A549 (cell line): ENCODE data around the gene SNX10. TPM values are rescaled to one million over a fixed set of nuclear protein-coding genes. Genes with fewer than 3 reads are reported as not detected.

Experiments
- ATAC-seq, 2 experiments: fragments of 200-7000 bp in 1 of 2; fragments of >200 bp in 1 of 2; cut with Nextera tagmentation in 1 of 2; cut with Tn5 transposase in 1 of 2; 3 replicates each; pipeline versions ENCODE4 v1.8.0 to v1.9.1; 2018 to 2020; ENCODE audit warnings: mild to moderate bottlenecking in 1 of 2, moderate library complexity in 1 of 2
- CTCF ChIA-PET: fragments of 300-600 bp; sonication (Branson Sonifier 250); formaldehyde crosslinking; extraction: SDS; loops from one replicate; lab custom pipeline; 2021; ENCODE audit warnings: antibody characterized with exemption, inconsistent platforms; lab: Yijun Ruan, JAX
- POLR2A ChIA-PET: fragments of 350-600 bp; formaldehyde crosslinking; extraction: SDS; loops from one replicate; lab custom pipeline; 2021; ENCODE audit warnings: antibody characterized with exemption, inconsistent platforms; lab: Yijun Ruan, JAX
- DNase-seq, 2 experiments: peaks; one replicate each; pipeline versions ENCODE4 v3.0.0 to v3.0.0-alpha.2; 2011 to 2016; ENCODE audit warnings: low read depth in 1 of 2, low spot score in 1 of 2
- FAIRE-seq: peaks from 2 replicates; lab custom pipeline; 2011; peaks lifted over from hg19 to GRCh38; lab: Jason Lieb, UNC
- H3K27ac ChIP-seq, 2 experiments: fragments of >200 bp; sonication (Bioruptor Twin); formaldehyde crosslinking; 3 replicates each; pipeline ENCODE4 v1.5.1; 2016 to 2017
- H3K4me1 ChIP-seq: fragments of >200 bp; sonication (Bioruptor Twin); formaldehyde crosslinking; 3 replicates; pipeline ENCODE4 v1.6.1; 2016
- H3K4me2 ChIP-seq: fragments of >200 bp; sonication (Bioruptor Twin); formaldehyde crosslinking; 3 replicates; pipeline ENCODE4 v1.6.1; 2016
- H3K4me3 ChIP-seq: fragments of >200 bp; sonication (Bioruptor Twin); formaldehyde crosslinking; 3 replicates; pipeline ENCODE4 v1.5.1; 2016
- H3K9me3 ChIP-seq: fragments of >200 bp; sonication (Bioruptor Twin); formaldehyde crosslinking; 3 replicates; pipeline ENCODE4 v1.6.1; 2016
- ATOH8 ChIP-seq: fragments of 250-450 bp; sonication (Bioruptor Pico); IDR thresholded peaks from 2 replicates; pipeline ENCODE4 v1.5.0; 2020; ENCODE audit warnings: low read depth, mild to moderate bottlenecking, moderate library complexity
- CBX2 ChIP-seq: fragments of 200-600 bp; sonication (generic); IDR thresholded peaks from 2 replicates; pipeline ENCODE4 v1.6.1; 2016; ENCODE audit warnings: low read depth, mild to moderate bottlenecking, borderline replicate concordance
- CBX8 ChIP-seq: fragments of 200-600 bp; sonication (generic); IDR thresholded peaks from 2 replicates; pipeline ENCODE4 v1.6.1; 2016
- EHF ChIP-seq: fragments of 250-450 bp; sonication (Bioruptor Pico); IDR thresholded peaks from 2 replicates; pipeline ENCODE4 v1.5.0; 2020; ENCODE audit warnings: mild to moderate bottlenecking
- EHMT2 ChIP-seq: fragments of 200-600 bp; sonication (generic); IDR thresholded peaks from 2 replicates; pipeline ENCODE4 v1.6.1; 2016; ENCODE audit warnings: antibody characterized with exemption, low read depth, mild to moderate bottlenecking, moderate library complexity
- EP300 ChIP-seq, 2 experiments: fragments of >200 bp; sonication (Bioruptor Twin); formaldehyde crosslinking; IDR thresholded peaks; 2 replicates in 1 of 2; 3 replicates in 1 of 2; pipeline ENCODE4 v1.6.1; 2016 to 2017
- FOSL2 ChIP-seq, 2 experiments: fragments of 450-650 bp in 1 of 2; fragments of >200 bp in 1 of 2; sonication (Bioruptor Twin) in 1 of 2; formaldehyde crosslinking; IDR thresholded peaks; 2 replicates each; pipeline versions ENCODE4 v1.5.0 to v1.6.1; 2016 to 2020; ENCODE audit warnings: mild to moderate bottlenecking in 1 of 2, moderate library complexity in 1 of 2
- HEYL ChIP-seq: fragments of 250-450 bp; sonication (Bioruptor Pico); IDR thresholded peaks from 2 replicates; pipeline ENCODE4 v1.8.0; 2021; ENCODE audit warnings: mild to moderate bottlenecking, moderate library complexity
- HOXA7 ChIP-seq: fragments of 250-450 bp; sonication (Bioruptor Pico); IDR thresholded peaks from 2 replicates; pipeline ENCODE4 v1.5.0; 2020; ENCODE audit warnings: mild to moderate bottlenecking, moderate library complexity
- JUN ChIP-seq, 2 experiments: fragments of >200 bp; sonication (Bioruptor Twin); formaldehyde crosslinking; IDR thresholded peaks; 2 replicates in 1 of 2; 3 replicates in 1 of 2; pipeline ENCODE4 v1.6.1; 2016 to 2017
- JUNB ChIP-seq: fragments of >200 bp; sonication (Bioruptor Twin); formaldehyde crosslinking; IDR thresholded peaks from 2 replicates; pipeline ENCODE4 v1.6.1; 2016
- KDM1A ChIP-seq: fragments of 200-600 bp; sonication (generic); IDR thresholded peaks from 2 replicates; pipeline ENCODE4 v1.6.1; 2016; ENCODE audit warnings: low read depth, mild to moderate bottlenecking
- KDM5A ChIP-seq: fragments of 200-600 bp; sonication (generic); IDR thresholded peaks from 2 replicates; pipeline ENCODE4 v1.6.1; 2016; ENCODE audit warnings: antibody characterized with exemption, mild to moderate bottlenecking
- MAFK ChIP-seq: fragments of 450-650 bp; IDR thresholded peaks from 2 replicates; pipeline ENCODE4 v1.6.1; 2014; ENCODE audit not compliant: partially characterized antibody
- MAX ChIP-seq: IDR thresholded peaks from 2 replicates; pipeline ENCODE4 v1.6.1; 2012
- NFE2L2 ChIP-seq: fragments of 150-350 bp; conservative IDR thresholded peaks from 2 replicates; pipeline ENCODE4 v1.6.1; 2014; ENCODE audit warnings: low read length
- NPAS2 ChIP-seq: fragments of 250-450 bp; sonication (Bioruptor Pico); IDR thresholded peaks from 2 replicates; pipeline ENCODE4 v1.8.0; 2022; ENCODE audit warnings: mild to moderate bottlenecking, moderate library complexity, borderline replicate concordance
- NR3C1 ChIP-seq: fragments of >200 bp; sonication (Bioruptor Twin); formaldehyde crosslinking; IDR thresholded peaks from 3 replicates; pipeline ENCODE4 v1.6.1; 2017
- RAD21 ChIP-seq, 2 experiments: fragments of >200 bp in 1 of 2; sonication (Bioruptor Twin) in 1 of 2; formaldehyde crosslinking in 1 of 2; IDR thresholded peaks in 1 of 2; conservative IDR thresholded peaks in 1 of 2; 2 replicates in 1 of 2; 3 replicates in 1 of 2; pipeline ENCODE4 v1.6.1; 2012 to 2018; ENCODE audit warnings: inconsistent platforms in 1 of 2
- RFX5 ChIP-seq: fragments of 450-650 bp; IDR thresholded peaks from 2 replicates; pipeline ENCODE4 v1.7.1; 2014; ENCODE audit warnings: antibody characterized with exemption, mild to moderate bottlenecking, moderate library complexity
- RNF2 ChIP-seq: fragments of 200-600 bp; sonication (generic); IDR thresholded peaks from 2 replicates; pipeline ENCODE4 v1.6.1; 2016; ENCODE audit warnings: low read depth, mild to moderate bottlenecking, antibody characterized with exemption, moderate library complexity, borderline replicate concordance
- SREBF2 ChIP-seq: fragments of 450-650 bp; IDR thresholded peaks from 2 replicates; pipeline ENCODE4 v1.6.1; 2014; ENCODE audit warnings: mild to moderate bottlenecking, moderate library complexity
- TFCP2L1 ChIP-seq: fragments of 250-450 bp; sonication (Bioruptor Pico); IDR thresholded peaks from 2 replicates; pipeline ENCODE4 v1.5.0; 2021; ENCODE audit warnings: mild to moderate bottlenecking
- TP53 ChIP-seq: fragments of 250-450 bp; sonication (Bioruptor Pico); IDR thresholded peaks from 2 replicates; pipeline ENCODE4 v1.5.0; 2021; ENCODE audit warnings: mild to moderate bottlenecking, moderate library complexity
- ZC3H11A ChIP-seq: fragments of 450-650 bp; IDR thresholded peaks from 2 replicates; pipeline ENCODE4 v1.6.1; 2014; ENCODE audit warnings: antibody characterized with exemption, mild to moderate bottlenecking
- WGBS: methylation state at CpG from one replicate; pipeline ENCODE4 v1.1.6; 2017; ENCODE audit errors: missing lambda C conversion rate; 5-methylcytosine and 5-hydroxymethylcytosine counted together
- polyA plus RNA-seq, 4 experiments: library from polyadenylated mRNA; depleted of rRNA in 3 of 4; stranded (reverse); fragments of >200 nt; fragmentation: RNase III in 1 of 4; extraction: RNeasy Plus Mini Kit Qiagen cat#74134 plus additional on column Dnase treatment in 1 of 4; gene quantifications; 2 replicates in 3 of 4; 3 replicates in 1 of 4; pipeline ENCODE4 v1.2.3, GENCODE V29; 2011 to 2017

SNX10 gene
- polyA plus RNA-seq, 2 of the 4 experiments (the other 2 are of a cell fraction), result 4.5 to 12.6 TPM

DNA sequence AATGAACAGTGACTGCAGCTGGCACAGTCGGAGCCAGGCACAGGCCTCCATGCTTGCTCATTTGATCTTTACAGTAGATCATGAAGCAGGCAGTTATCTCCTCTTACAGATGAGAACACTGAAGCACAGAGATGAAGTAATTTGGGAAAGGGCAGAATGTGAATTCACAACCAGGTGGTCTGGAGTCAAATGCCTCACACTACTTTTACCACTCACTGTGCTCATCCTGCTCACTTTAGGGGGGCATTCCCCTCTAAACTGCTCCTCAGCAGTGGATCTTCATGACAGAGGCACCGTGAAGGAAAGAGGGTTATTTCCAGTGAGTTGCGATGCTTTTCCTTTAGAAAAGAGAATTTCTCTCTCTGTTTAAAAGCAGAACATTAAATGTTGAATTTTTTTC, 15.1 kb downstream of the SNX10 start:
- ATAC-seq, result no peak
- no peak for TF ChIP-seq CBX2
- no peak for TF ChIP-seq TFCP2L1
- TF ChIP-seq JUN (IDR thresholded peaks at IDR 0.05), result no peak
- TF ChIP-seq ATOH8, result no peak
- no peak for TF ChIP-seq HEYL (CRISPR knock-in tag)
- no peak for TF ChIP-seq KDM5A
- TF ChIP-seq CBX8, result no peak
- no peak for TF ChIP-seq RFX5
- TF ChIP-seq, all 56 proteins: peak for 0
- ChIA-PET CTCF (no interaction called here), POLR2A (no interaction called here)
- Histone ChIP-seq H3K4me1 (peaks cover 9% of the 10 kb centered on the region; the same call in 2 of the 3 replicates), H3K9me3 (no peaks in the 10 kb centered on the region), H3K4me2 (no peak overlapping the region), H3K4me3 (no peak overlapping the region), H3K27ac (no peak overlapping the region; a peak in 1 of 6 replicates)
- WGBS, result 91% methylated on average over 3 of the region's 3 CpGs
- no peak for DNase-seq
- no peak for FAIRE-seq

DNA sequence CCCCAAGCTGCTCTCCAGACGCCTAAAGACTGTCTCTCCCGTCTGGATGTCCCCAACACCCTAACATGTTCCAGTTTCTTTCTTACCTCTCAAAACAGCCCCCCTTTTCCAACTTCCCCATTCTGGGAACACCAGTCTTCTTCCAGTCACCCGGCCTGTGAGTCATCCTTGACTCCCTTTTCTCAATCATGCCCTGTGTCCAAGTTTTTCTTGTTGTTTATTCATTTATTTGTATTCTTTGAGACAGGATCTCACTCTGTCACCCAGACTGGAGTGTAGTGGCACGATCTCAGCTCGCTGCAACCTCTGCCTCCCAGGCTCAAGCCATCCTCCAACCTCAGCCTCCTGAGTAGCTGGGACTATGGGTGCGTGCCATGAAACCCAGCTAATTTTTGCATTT, 15.6 kb downstream of the SNX10 start:
- 77% methylated on average over 6 of the region's 6 CpGs for WGBS
- CTCF ChIA-PET, result no interaction called here
- peaks cover 9% of the 10 kb centered on the region; the same call in 2 of the 3 replicates for H3K4me1 ChIP-seq
- POLR2A ChIA-PET, result no interaction called here
- FAIRE-seq (no peak), ATAC-seq (no peak), DNase-seq (no peak)
- H3K4me2 ChIP-seq, result peak overlapping the region; percentile 4; the same call in 2 of the 3 replicates
- TF ChIP-seq ATOH8 (no peak), RAD21 (conservative IDR thresholded peaks at IDR 0.05 in 1 of 2, IDR thresholded peaks at IDR 0.05 in 1 of 2) (no peak), JUNB (no peak), RNF2 (no peak), NFE2L2 (no peak)
- H3K9me3 ChIP-seq, result no peaks in the 10 kb centered on the region
- no peak overlapping the region for H3K27ac ChIP-seq
- H3K4me3 ChIP-seq, result no peak overlapping the region

GRCh38 chr7:26307791-26308190, 16.1 kb downstream of the SNX10 start:
- H3K27ac ChIP-seq, result no peak overlapping the region
- peaks cover 9% of the 10 kb centered on the region; the same call in 2 of the 3 replicates for H3K4me1 ChIP-seq
- FAIRE-seq, result no peak
- no peak for ATAC-seq
- H3K4me3 ChIP-seq, result no peak overlapping the region
- H3K4me2 ChIP-seq, result no peak overlapping the region; the same call in 2 of the 3 replicates
- 60% methylated on average over 1 of the region's 1 CpG for WGBS
- no peak for DNase-seq
- no peaks in the 10 kb centered on the region for H3K9me3 ChIP-seq
- ChIA-PET CTCF (no interaction called here), POLR2A (interaction anchor here (0.5 to 0.6 kb wide), 2 partner anchors 8 to 1823 kb away, joined by 3 to 5 read pairs; no protein-coding TSS in a partner anchor)
- TF ChIP-seq NPAS2 (CRISPR knock-in tag) (no peak), HOXA7 (CRISPR knock-in tag) (no peak), MAFK (no peak), KDM5A (no peak), RAD21 (conservative IDR thresholded peaks at IDR 0.05 in 1 of 2, IDR thresholded peaks at IDR 0.05 in 1 of 2) (no peak), EP300 (IDR thresholded peaks at IDR 0.05) (no peak), SREBF2 (no peak), MAX (no peak), EHMT2 (no peak), ZC3H11A (no peak), EHF (no peak), KDM1A (no peak), FOSL2 (IDR thresholded peaks at IDR 0.05) (no peak), FOSL2 (CRISPR knock-in tag; IDR thresholded peaks at IDR 0.05) (no peak), TP53 (CRISPR knock-in tag) (no peak), NR3C1 (no peak), JUNB (no peak)
